ENCODE measurements around the gene WDR93. TPM values are rescaled to one million over a fixed set of nuclear protein-coding genes. Genes with fewer than 3 reads are reported as not detected.
"Not testable (repeated sequence)": the region's sequence is repeated elsewhere in the genome, so short reads cannot be mapped to it uniquely, and the experiment has no call there.

WDR93 gene
- total RNA-seq, 4 donors from 2014 or later, result not detected

- intact Hi-C loops (cut with DNase I), result no loop called here
- peaks cover 18 to 60% (median 27%) of the 10 kb centered on the region in 3 donors for H3K4me1 ChIP-seq
- no peak for TF ChIP-seq POLR2A (IDR thresholded peaks at IDR 0.05)
- TF ChIP-seq CTCF (IDR thresholded peaks at IDR 0.05), result no peak
- DNase-seq, result no peak
- no peaks in the 10 kb centered on the region for H3K27me3 ChIP-seq
- no peak overlapping the region for H3K27ac ChIP-seq
- H3K36me3 ChIP-seq, result peaks cover 0 to 7% (median 0%) of the 10 kb centered on the region in 3 donors
- H3K9me3 ChIP-seq, result peaks cover 0 to 12% (median 0%) of the 10 kb centered on the region in 3 donors
- WGBS, 2 donors, result 84 to 94% methylated on average over 5 to 6 of the region's 7 CpGs
- H3K4me3 ChIP-seq, result no peak overlapping the region
These were observed 94.0 kb downstream of the WDR93 start for GRCh38 chr15:89784686-89784960.

DNA sequence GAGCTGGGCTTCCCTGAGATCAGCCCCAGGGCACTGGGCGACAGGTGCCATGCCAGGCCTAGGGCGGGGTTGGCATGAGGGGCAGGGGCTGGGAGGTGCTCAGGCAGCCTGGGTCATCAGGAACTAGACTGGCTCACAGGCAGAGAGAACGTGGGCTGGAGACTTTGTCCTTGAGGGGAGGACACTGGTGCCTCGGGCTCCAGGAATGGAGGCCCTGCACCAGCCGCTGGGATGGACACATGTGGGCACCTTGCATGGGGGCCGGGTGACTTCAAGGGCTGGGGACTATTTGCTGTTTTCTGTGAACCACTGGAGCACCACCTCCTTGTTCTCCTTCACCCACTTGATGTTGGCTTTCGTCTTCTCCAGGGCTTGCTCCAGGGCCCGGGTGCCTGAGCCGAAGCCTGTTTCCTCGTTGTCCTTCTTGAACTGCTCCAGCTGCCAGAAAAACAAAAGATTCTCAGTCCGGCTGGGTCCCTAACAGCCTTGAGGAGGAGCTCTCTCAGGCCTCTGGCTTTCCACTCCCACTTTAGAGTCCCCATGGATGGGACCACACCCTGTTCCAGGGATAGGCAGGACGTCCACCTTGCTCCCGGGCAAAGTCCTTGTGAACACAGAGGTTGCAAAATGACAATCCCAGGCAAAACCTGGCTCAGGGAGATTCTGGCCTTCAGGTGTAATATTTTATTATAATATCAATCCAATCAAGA, 94.6 kb downstream of the WDR93 start:
- DNase-seq, result no peak
- peak overlapping the region in 1 of 4 donors; percentile 15 for H3K27ac ChIP-seq
- H3K27me3 ChIP-seq, result no peaks in the 10 kb centered on the region

GRCh38 chr15:89785774-89786140, 95.1 kb downstream of the WDR93 start:
- intact Hi-C loops (cut with DNase I), result no loop called here
- Histone ChIP-seq H3K36me3 (peaks cover 0 to 7% (median 0%) of the 10 kb centered on the region in 3 donors), H3K9me3 (peaks cover 0 to 12% (median 0%) of the 10 kb centered on the region in 3 donors), H3K4me1 (peaks cover 14 to 50% (median 21%) of the 10 kb centered on the region in 3 donors), H3K27ac (no peak overlapping the region), H3K27me3 (no peaks in the 10 kb centered on the region), H3K4me3 (no peak overlapping the region)
- TF ChIP-seq CTCF (IDR thresholded peaks at IDR 0.05), result no peak
- TF ChIP-seq POLR2A (IDR thresholded peaks at IDR 0.05), result no peak
- no peak for DNase-seq

More for the DNA sequence above, 94.6 kb downstream of the WDR93 start:
- H3K36me3 ChIP-seq, result peaks cover 0 to 7% (median 0%) of the 10 kb centered on the region in 3 donors
- intact Hi-C loops (cut with DNase I), result no loop called here
- H3K4me3 ChIP-seq, result no peak overlapping the region
- TF ChIP-seq POLR2A (IDR thresholded peaks at IDR 0.05) (no peak), CTCF (IDR thresholded peaks at IDR 0.05) (no peak)
- peaks cover 18 to 56% (median 26%) of the 10 kb centered on the region in 3 donors for H3K4me1 ChIP-seq
- WGBS, 2 donors, result 80 to 86% methylated on average over 5 to 7 of the region's 13 CpGs
- H3K9me3 ChIP-seq, result peaks cover 0 to 12% (median 0%) of the 10 kb centered on the region in 3 donors

- Histone ChIP-seq H3K4me1 (peaks cover 0 to 29% (median 4%) of the 10 kb centered on the region in 3 donors), H3K27me3 (no peaks in the 10 kb centered on the region), H3K9me3 (peaks cover 0 to 12% (median 0%) of the 10 kb centered on the region in 3 donors), H3K27ac (no peak overlapping the region), H3K36me3 (peaks cover 0 to 7% (median 0%) of the 10 kb centered on the region in 3 donors), H3K4me3 (no peak overlapping the region)
- WGBS, 2 donors, result 93 to 98% methylated on average over 3 of the region's 3 CpGs
- no peak for DNase-seq
- intact Hi-C loops (cut with DNase I), result no loop called here
- no peak for TF ChIP-seq CTCF (IDR thresholded peaks at IDR 0.05)
- no peak for TF ChIP-seq POLR2A (IDR thresholded peaks at IDR 0.05)
These were observed 97.3 kb downstream of the WDR93 start for GRCh38 chr15:89787944-89788343.

DNA sequence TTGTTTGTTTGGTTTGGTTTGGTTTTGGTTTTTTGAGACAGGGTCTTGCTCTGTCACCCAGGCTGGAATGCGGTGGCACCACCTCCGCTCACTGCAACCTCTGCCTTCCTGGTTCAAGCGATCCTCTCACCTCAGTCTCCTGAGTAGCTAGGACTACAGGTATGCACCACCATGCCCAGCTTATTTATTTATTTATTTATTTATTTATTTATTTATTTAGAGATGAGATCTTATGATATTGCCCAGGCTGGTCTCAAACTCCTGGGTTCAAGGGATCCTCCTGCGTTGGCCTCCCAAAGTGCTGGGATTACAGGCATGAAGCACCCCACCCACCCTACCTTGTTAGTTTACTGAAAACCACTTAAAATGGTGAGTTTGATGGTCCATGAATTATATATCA, 98.0 kb downstream of the WDR93 start:
- H3K36me3 ChIP-seq; H3K4me3 ChIP-seq; DNase-seq; H3K27me3 ChIP-seq; H3K27ac ChIP-seq; intact Hi-C loops (cut with DNase I): not testable (repeated sequence)
- peaks cover 0 to 23% (median 4%) of the 10 kb centered on the region in 3 donors for H3K4me1 ChIP-seq
- H3K9me3 ChIP-seq, result peaks cover 0 to 12% (median 0%) of the 10 kb centered on the region in 3 donors
- 93 to 96% methylated on average over 4 of the region's 4 CpGs for WGBS, 2 donors
